Tibial artery (tissue), 4 donors: ENCODE data around the gene FARP2.

Experiments used
- DNase-seq, 2 donors: peaks; one replicate each; pipeline ENCODE4 v3.0.0-alpha.2; 2019
- H3K27ac ChIP-seq, 2 donors: fragments of 200-600 bp; sonication (generic) in 1 of 2; 1 replicate in 1 of 2; 2 replicates in 1 of 2; pipeline ENCODE4 v1.5.1; 2018 to 2019; ENCODE audit warnings: mild to moderate bottlenecking in 1 of 2
- H3K27me3 ChIP-seq, 2 donors: fragments of 200-600 bp; sonication (generic) in 1 of 2; one replicate each; pipeline versions ENCODE4 v1.5.1 to v1.6.0; 2016 to 2019
- H3K36me3 ChIP-seq, 3 donors: fragments of 200-600 bp; sonication (generic) in 2 of 3; one replicate each; pipeline ENCODE4 v1.5.1; 2016 to 2019; ENCODE audit warnings: mild to moderate bottlenecking in 2 of 3
- H3K4me1 ChIP-seq, 4 donors: fragments of 200-600 bp; sonication (generic) in 2 of 4; 1 replicate in 3 of 4; 2 replicates in 1 of 4; pipeline ENCODE4 v1.5.1; 2016 to 2019
- H3K4me3 ChIP-seq, 2 donors: fragments of 200-600 bp; sonication (generic) in 1 of 2; 1 replicate in 1 of 2; 2 replicates in 1 of 2; pipeline ENCODE4 v1.5.1; 2018 to 2019; ENCODE audit warnings: mild to moderate bottlenecking in 2 of 2
- H3K9me3 ChIP-seq, 3 donors: fragments of 200-600 bp; sonication (generic) in 1 of 3; one replicate each; pipeline ENCODE4 v1.5.1; 2016 to 2019
- CTCF ChIP-seq, 2 experiments: fragments of 200-600 bp in 1 of 2; fragments of 450-650 bp in 1 of 2; IDR thresholded peaks; one replicate each; pipeline ENCODE4 v1.5.1; 2017 to 2019; ENCODE audit warnings: antibody characterized with exemption in 2 of 2, mild to moderate bottlenecking in 1 of 2, moderate library complexity in 1 of 2
- intact Hi-C: fragments of 100-400 bp; cut with DNase I; formaldehyde crosslinking; loops from one replicate; pipeline ENCODE4 v1.15.0; 2023; ENCODE audit warnings: low total_unique reads

FARP2 gene

GRCh38 chr2:241309684-241310117, 46.4 kb upstream of the FARP2 start:
- no peak for TF ChIP-seq CTCF (IDR thresholded peaks at IDR 0.05)
- peaks cover 0 to 41% (median 31%) of the 10 kb centered on the region in 4 donors for H3K4me1 ChIP-seq
- intact Hi-C loops = no loop called here
- H3K27ac ChIP-seq = no peak overlapping the region
- no peaks in the 10 kb centered on the region for H3K27me3 ChIP-seq
- no peaks in the 10 kb centered on the region for H3K9me3 ChIP-seq
- no peak overlapping the region for H3K4me3 ChIP-seq
- no peaks in the 10 kb centered on the region for H3K36me3 ChIP-seq
- DNase-seq = no peak

- intact Hi-C loops = no loop called here
- no peaks in the 10 kb centered on the region for H3K9me3 ChIP-seq
- peaks cover 0 to 41% (median 31%) of the 10 kb centered on the region in 4 donors for H3K4me1 ChIP-seq
- H3K27ac ChIP-seq = no peak overlapping the region
- TF ChIP-seq CTCF (IDR thresholded peaks at IDR 0.05) = no peak
- no peaks in the 10 kb centered on the region for H3K27me3 ChIP-seq
- H3K36me3 ChIP-seq = no peaks in the 10 kb centered on the region
- H3K4me3 ChIP-seq = no peak overlapping the region
- no peak for DNase-seq
These were observed 45.0 kb upstream of the FARP2 start for GRCh38 chr2:241310917-241311566.

GRCh38 chr2:241312082-241312481, 44.0 kb upstream of the FARP2 start:
- no peak overlapping the region for H3K4me3 ChIP-seq
- DNase-seq = no peak
- peaks cover 0 to 47% (median 33%) of the 10 kb centered on the region in 4 donors for H3K4me1 ChIP-seq
- no peaks in the 10 kb centered on the region for H3K27me3 ChIP-seq
- H3K27ac ChIP-seq = no peak overlapping the region
- no peak for TF ChIP-seq CTCF (IDR thresholded peaks at IDR 0.05)
- no peaks in the 10 kb centered on the region for H3K36me3 ChIP-seq
- H3K9me3 ChIP-seq = no peaks in the 10 kb centered on the region
- intact Hi-C loops = no loop called here

- no peak for DNase-seq
- no peak for TF ChIP-seq CTCF (IDR thresholded peaks at IDR 0.05)
- H3K36me3 ChIP-seq = no peaks in the 10 kb centered on the region
- peaks cover 0 to 55% (median 37%) of the 10 kb centered on the region in 4 donors for H3K4me1 ChIP-seq
- no peak overlapping the region for H3K4me3 ChIP-seq
- intact Hi-C loops = no loop called here
- H3K27me3 ChIP-seq = no peaks in the 10 kb centered on the region
- H3K9me3 ChIP-seq = no peaks in the 10 kb centered on the region
- peak overlapping the region in 1 of 2 donors; percentile 91 for H3K27ac ChIP-seq
These were observed 42.5 kb upstream of the FARP2 start for GRCh38 chr2:241313543-241314095.

GRCh38 chr2:241314226-241315092, 41.6 kb upstream of the FARP2 start:
- H3K27me3 ChIP-seq = no peaks in the 10 kb centered on the region
- peaks cover 0 to 61% (median 41%) of the 10 kb centered on the region in 4 donors for H3K4me1 ChIP-seq
- no peaks in the 10 kb centered on the region for H3K9me3 ChIP-seq
- no peaks in the 10 kb centered on the region for H3K36me3 ChIP-seq
- no peak for DNase-seq
- peak overlapping the region; percentile 91 to 99 for H3K27ac ChIP-seq
- H3K4me3 ChIP-seq = peak overlapping the region; percentile 96 to 99
- intact Hi-C loops = loop anchor here (1.0 kb wide), 1 partner anchor 42 kb away; no protein-coding TSS in a partner anchor
- no peak for TF ChIP-seq CTCF (IDR thresholded peaks at IDR 0.05)
